B cell (primary cell): Measurements from ENCODE around the gene HDAC9. TPM values are rescaled to one million over a fixed set of nuclear protein-coding genes. Genes with fewer than 3 reads are reported as not detected.

ENCODE experiments used
- ATAC-seq: fragments of 200-7000 bp; cut with Tn5 transposase; one replicate; pipeline ENCODE4 v1.10.0; 2021; ENCODE audit warnings: low read depth, mild to moderate bottlenecking, moderate number of reproducible peaks, moderate library complexity
- CTCF ChIA-PET: fragments of 350-600 bp; sonication (Branson Sonifier 250); formaldehyde crosslinking; loops from one replicate; lab custom pipeline; 2021; ENCODE audit warnings: antibody characterized with exemption, inconsistent platforms; lab: Charles Lee
- POLR2A ChIA-PET: fragments of 350-600 bp; sonication (Branson Sonifier 250); formaldehyde crosslinking; loops from one replicate; lab custom pipeline; 2021; ENCODE audit warnings: antibody characterized with exemption; lab: Charles Lee
- DNase-seq: peaks from one replicate; pipeline ENCODE4 v3.0.0; 2013
- H2AFZ ChIP-seq: 2 replicates; pipeline ENCODE4 v1.6.1; 2012; ENCODE audit warnings: mild to moderate bottlenecking, low read depth, low read length; ENCODE audit not compliant: insufficient read depth, poor library complexity, severe bottlenecking
- H3K27ac ChIP-seq, 2 donors: 1 replicate in 1 of 2; 2 replicates in 1 of 2; pipeline ENCODE4 v1.5.1; 2012 to 2013; ENCODE audit warnings: low read length in 2 of 2, mild to moderate bottlenecking in 2 of 2, moderate library complexity in 1 of 2
- H3K27me3 ChIP-seq, 4 experiments: fragments of 200-600 bp in 1 of 4; sonication (generic) in 1 of 4; replicated peaks in 1 of 4; 1 replicate in 2 of 4; 2 replicates in 2 of 4; pipeline versions ENCODE4 v1.6.1 to v1.7.0; 2013 to 2016; ENCODE audit warnings: low read length in 3 of 4, mild to moderate bottlenecking in 2 of 4, mixed read lengths in 1 of 4, moderate library complexity in 1 of 4; ENCODE audit not compliant: insufficient read depth in 4 of 4, control insufficient read depth in 3 of 4; ENCODE audit errors: control extremely low read depth in 1 of 4
- H3K36me3 ChIP-seq, 2 experiments: replicated peaks in 1 of 2; 1 replicate in 1 of 2; 2 replicates in 1 of 2; pipeline versions ENCODE4 v1.6.1 to v1.7.1; 2013; ENCODE audit warnings: low read length in 1 of 2; ENCODE audit not compliant: insufficient read depth in 2 of 2, control insufficient read depth in 1 of 2; ENCODE audit errors: control extremely low read depth in 1 of 2, extremely low read depth in 1 of 2
- H3K4me1 ChIP-seq, 2 donors: fragments of 200-600 bp in 1 of 2; sonication (generic) in 1 of 2; 1 replicate in 1 of 2; 2 replicates in 1 of 2; pipeline versions ENCODE4 v1.5.1 to v1.6.1; 2013 to 2017; ENCODE audit warnings: low read length in 2 of 2; ENCODE audit not compliant: control insufficient read depth in 2 of 2, insufficient read depth in 2 of 2
- H3K4me2 ChIP-seq: replicated peaks from 2 replicates; pipeline ENCODE3; 2012; ENCODE audit warnings: mild to moderate bottlenecking, low read depth, low read length; ENCODE audit not compliant: poor library complexity, severe bottlenecking
- H3K4me3 ChIP-seq, 5 experiments: fragments of 200-600 bp in 1 of 5; sonication (generic) in 1 of 5; 1 replicate in 3 of 5; 2 replicates in 2 of 5; pipeline versions ENCODE4 v1.5.1 to v1.7.0; 2011 to 2016; ENCODE audit warnings: low read length in 4 of 5, mild to moderate bottlenecking in 4 of 5, low read depth in 2 of 5, control low read depth in 1 of 5, moderate library complexity in 1 of 5; ENCODE audit not compliant: insufficient read depth in 1 of 5; ENCODE audit errors: control extremely low read depth in 1 of 5, extremely low read depth in 1 of 5
- H3K79me2 ChIP-seq: fragments of 200-600 bp; sonication (generic); one replicate; pipeline ENCODE4 v1.6.0; 2016; ENCODE audit warnings: low read length; ENCODE audit not compliant: control insufficient read depth, insufficient read depth
- H3K9ac ChIP-seq: fragments of 200-600 bp; sonication (generic); 2 replicates; pipeline ENCODE4 v1.6.1; 2017; ENCODE audit warnings: mild to moderate bottlenecking, low read length, moderate library complexity
- H3K9me3 ChIP-seq, 3 donors: one replicate each; pipeline versions ENCODE4 v1.6.1 to v1.7.1; 2013; ENCODE audit warnings: low read length in 2 of 3; ENCODE audit not compliant: control insufficient read depth in 2 of 3, insufficient read depth in 1 of 3; ENCODE audit errors: control extremely low read depth in 1 of 3
- H4K20me1 ChIP-seq: 2 replicates; pipeline ENCODE4 v1.6.0; 2012; ENCODE audit warnings: mild to moderate bottlenecking, low read length; ENCODE audit not compliant: insufficient read depth, control insufficient read depth, poor library complexity, severe bottlenecking
- H3K27ac Mint-ChIP-seq: one replicate; pipeline ENCODE4 v1.8.0; 2021; ENCODE audit warnings: mixed read lengths
- H3K27me3 Mint-ChIP-seq: one replicate; pipeline ENCODE4 v1.8.0; 2021; ENCODE audit warnings: mixed read lengths
- H3K4me1 Mint-ChIP-seq: one replicate; pipeline ENCODE4 v1.8.0; 2021; ENCODE audit warnings: mixed read lengths
- H3K4me3 Mint-ChIP-seq: one replicate; pipeline ENCODE4 v1.8.0; 2021; ENCODE audit warnings: mixed read lengths
- H3K9me3 Mint-ChIP-seq: one replicate; pipeline ENCODE4 v1.8.0; 2022; ENCODE audit warnings: mixed read lengths; ENCODE audit not compliant: insufficient read depth
- CTCF ChIP-seq: fragments of 200-600 bp; IDR thresholded peaks from one replicate; pipeline ENCODE4 v1.8.0; 2022; ENCODE audit warnings: antibody characterized with exemption, mild to moderate bottlenecking
- EZH2 ChIP-seq: IDR thresholded peaks from 2 replicates; pipeline ENCODE4 v1.6.1; 2012; ENCODE audit warnings: borderline replicate concordance, low read depth, mild to moderate bottlenecking, moderate library complexity, low read length; ENCODE audit not compliant: insufficient read depth, poor library complexity, severe bottlenecking
- WGBS: methylation state at CpG from one replicate; pipeline ENCODE4 v1.1.5; 2013; ENCODE audit warnings: missing lambda C conversion rate; ENCODE audit not compliant: insufficient coverage; 5-methylcytosine and 5-hydroxymethylcytosine counted together
- intact Hi-C: fragments of 100-400 bp; cut with micrococcal nuclease; formaldehyde crosslinking; loops from one replicate; pipeline ENCODE4 v1.10.0; 2022
- polyA plus RNA-seq: library from polyadenylated mRNA; depleted of rRNA; stranded (reverse); fragments of >200 nt; gene quantifications from 2 replicates; pipeline ENCODE4 v1.2.3, GENCODE V29; 2012
- total RNA-seq, 2 donors: library from RNA; stranded (reverse); fragments of 120-200 nt in 1 of 2; gene quantifications; 1 replicate in 1 of 2; 2 replicates in 1 of 2; pipeline versions ENCODE4 v1.2.3 to v1.2.4, GENCODE V29; 2013 to 2022

Gene HDAC9
- total and polyA plus RNA-seq, 2 donors (not counting 1 experiment from before 2014, with no cell fraction given) = 49.1 to 64.8 TPM

GRCh38 chr7:18607025-18607424, 111.5 kb downstream of the HDAC9 start:
- H3K4me3 ChIP-seq = no peak overlapping the region
- ChIA-PET CTCF (interaction anchor here (0.9 to 1.5 kb wide), 5 partner anchors 36 to 254 kb away, joined by 3 read pairs; no protein-coding TSS in a partner anchor), POLR2A (no interaction called here)
- H3K9me3 ChIP-seq = peaks cover 18 to 28% (median 19%) of the 10 kb centered on the region in 3 donors
- no peaks in the 10 kb centered on the region for H4K20me1 ChIP-seq
- no peak for ATAC-seq
- WGBS = 100% methylated on average over 1 of the region's 1 CpG
- Mint-ChIP-seq H3K4me1 (peaks cover 2% of the 10 kb centered on the region), H3K9me3 (peaks cover 14% of the 10 kb centered on the region), H3K4me3 (no peak overlapping the region), H3K27ac (no peak overlapping the region), H3K27me3 (no peaks in the 10 kb centered on the region)
- TF ChIP-seq EZH2 = no peak
- no peak for TF ChIP-seq CTCF
- intact Hi-C loops = loop anchor here (2.0 kb wide), 1 partner anchor 14 kb away; no protein-coding TSS in a partner anchor
- H2AFZ ChIP-seq = no peak overlapping the region
- no peak overlapping the region for H3K9ac ChIP-seq
- DNase-seq = no peak
- peaks cover 8 to 68% of the 10 kb centered on the region in 2 experiments for H3K36me3 ChIP-seq
- H3K4me1 ChIP-seq = no peaks in the 10 kb centered on the region
- no peaks in the 10 kb centered on the region for H3K27me3 ChIP-seq
- no peak overlapping the region for H3K27ac ChIP-seq
- H3K4me2 ChIP-seq = no peak overlapping the region
- no peaks in the 10 kb centered on the region for H3K79me2 ChIP-seq

GRCh38 chr7:18610331-18610948, 114.9 kb downstream of the HDAC9 start:
- Histone ChIP-seq H3K36me3 (peaks cover 6 to 50% of the 10 kb centered on the region in 2 experiments), H3K9ac (no peak overlapping the region), H2AFZ (no peak overlapping the region), H3K4me1 (no peaks in the 10 kb centered on the region), H3K27me3 (no peaks in the 10 kb centered on the region), H3K4me2 (no peak overlapping the region), H3K9me3 (peaks cover 3 to 5% (median 5%) of the 10 kb centered on the region in 3 donors), H3K79me2 (no peaks in the 10 kb centered on the region), H3K4me3 (no peak overlapping the region), H4K20me1 (no peaks in the 10 kb centered on the region), H3K27ac (no peak overlapping the region)
- Mint-ChIP-seq H3K27ac (peak overlapping the region; percentile 32), H3K4me3 (no peak overlapping the region), H3K27me3 (no peaks in the 10 kb centered on the region), H3K4me1 (peaks cover 7% of the 10 kb centered on the region), H3K9me3 (no peaks in the 10 kb centered on the region)
- ATAC-seq = peak; percentile 31
- WGBS = 93% methylated on average over 3 of the region's 8 CpGs
- intact Hi-C loops = loop anchor here (1.0 kb wide), 1 partner anchor 254 kb away; no protein-coding TSS in a partner anchor
- DNase-seq = peak; percentile 44
- TF ChIP-seq CTCF (peak; percentile 74), EZH2 (no peak)
- ChIA-PET CTCF (interaction anchor here (0.7 to 3.5 kb wide), 16 partner anchors 11 to 265 kb away, joined by 3 to 65 read pairs (median 4); partner anchors contain the start of gene HDAC9), POLR2A (no interaction called here)
